ENCODE results near the gene FOXRED1.
A peak's percentile ranks its signal among the peaks of the same experiment; 100 is the strongest.
"Not testable (repeated sequence)": the region's sequence is repeated elsewhere in the genome, so short reads cannot be mapped to it uniquely, and the experiment has no call there.

The FOXRED1 gene

GRCh38 chr11:126277780-126278179, 8.8 kb downstream of the FOXRED1 start:
- no peak for DNase-seq

- DNase-seq, result no peak
These were observed 10.2 kb downstream of the FOXRED1 start for GRCh38 chr11:126279191-126279590.

- peak in 1 of 5 experiments; percentile 23 for DNase-seq
These were observed 11.6 kb downstream of the FOXRED1 start for GRCh38 chr11:126280595-126280994.

GRCh38 chr11:126281245-126281644, 12.3 kb downstream of the FOXRED1 start:
- no peak for DNase-seq

GRCh38 chr11:126281666-126282175, 12.8 kb downstream of the FOXRED1 start:
- DNase-seq, result no peak

- peak in 3 of 5 experiments; percentile 9 to 72 (median 12) for DNase-seq
These were observed 13.4 kb downstream of the FOXRED1 start for GRCh38 chr11:126282361-126282735.

- DNase-seq, result peak; percentile 23 to 81 (median 52)
These were observed 14.0 kb downstream of the FOXRED1 start, which contains the start of gene TIRAP for GRCh38 chr11:126282736-126283591. TSS of gene TIRAP (plus strand) at chr11:126283093. CDS start at chr11:126290895, 7,802 bp downstream.

- peak in 4 of 5 experiments; percentile 61 to 86 (median 74) for DNase-seq
These were observed 15.9 kb downstream of the FOXRED1 start for GRCh38 chr11:126284829-126285228.

GRCh38 chr11:126288237-126288636, 19.3 kb downstream of the FOXRED1 start:
- no peak for DNase-seq

GRCh38 chr11:126290887-126291286, 21.9 kb downstream of the FOXRED1 start:
- no peak for DNase-seq

GRCh38 chr11:126293726-126294125, 24.8 kb downstream of the FOXRED1 start:
- no peak for DNase-seq

- DNase-seq, result no peak
These were observed 28.1 kb downstream of the FOXRED1 start for GRCh38 chr11:126297004-126297403.

- peak; percentile 74 to 91 (median 80) for DNase-seq
These were observed 34.9 kb downstream of the FOXRED1 start, which contains the start of gene DCPS for GRCh38 chr11:126303623-126304456. TSS of gene DCPS (plus strand) at chr11:126304060. CDS start at chr11:126304081, 21 bp downstream.

- peak in 1 of 5 experiments; percentile 31 for DNase-seq
These were observed 35.6 kb downstream of the FOXRED1 start for GRCh38 chr11:126304457-126305075.

- DNase-seq, result peak in 1 of 5 experiments; percentile 74
These were observed 36.7 kb downstream of the FOXRED1 start for GRCh38 chr11:126305699-126306098.

- peak in 1 of 5 experiments; percentile 30 for DNase-seq
These were observed 38.8 kb downstream of the FOXRED1 start for GRCh38 chr11:126307706-126308105.

- DNase-seq, result no peak
These were observed 39.3 kb downstream of the FOXRED1 start for GRCh38 chr11:126308271-126308671.

- DNase-seq, result not testable (repeated sequence)
These were observed 39.8 kb downstream of the FOXRED1 start for GRCh38 chr11:126308771-126309170.

GRCh38 chr11:126310200-126310991, 41.4 kb downstream of the FOXRED1 start:
- DNase-seq, result peak in 4 of 5 experiments; percentile 24 to 52 (median 37)

- DNase-seq, result no peak
These were observed 42.0 kb downstream of the FOXRED1 start for GRCh38 chr11:126310992-126311310.

- DNase-seq, result no peak
These were observed 42.7 kb downstream of the FOXRED1 start for GRCh38 chr11:126311401-126312291.

Data from T-helper 2 cell (primary cell).